Caco-2 (cell line): Measurements from ENCODE around the gene AOPEP. TPM values are rescaled to one million over a fixed set of nuclear protein-coding genes. Genes with fewer than 3 reads are reported as not detected.
A peak's percentile ranks its signal among the peaks of the same experiment; 100 is the strongest.

Experiments
- BruUV-seq: library from RNA; stranded (reverse); fragments of 400-500 nt; replicated peaks from 2 replicates; lab custom pipeline; 2021; lab: Mats Ljungman, UMichigan
- CTCF ChIA-PET: fragments of 300-600 bp; sonication (Branson Sonifier 250); formaldehyde crosslinking; loops from one replicate; lab custom pipeline; 2022; ENCODE audit warnings: antibody characterized with exemption; lab: Charles Lee
- POLR2A ChIA-PET: fragments of 300-600 bp; sonication (Branson Sonifier 250); formaldehyde crosslinking; loops from one replicate; lab custom pipeline; 2022; ENCODE audit warnings: antibody characterized with exemption; lab: Charles Lee
- DNase-seq, 2 experiments: peaks; one replicate each; pipeline versions ENCODE4 v3.0.0 to v3.0.0-alpha.2; 2020 to 2022
- H3K27me3 ChIP-seq: replicated peaks from 2 replicates; pipeline ENCODE4 v1.6.0; 2011; ENCODE audit warnings: low read length; ENCODE audit not compliant: control insufficient read depth, insufficient read depth
- H3K36me3 ChIP-seq: 2 replicates; pipeline ENCODE4 v1.5.1; 2011; ENCODE audit warnings: low read length; ENCODE audit not compliant: control insufficient read depth, insufficient read depth
- H3K4me1 ChIP-seq: fragments of 250-450 bp; sonication (Bioruptor Pico); 2 replicates; pipeline ENCODE4 v1.5.1; 2020; ENCODE audit warnings: mild to moderate bottlenecking
- H3K4me3 ChIP-seq: 2 replicates; pipeline ENCODE4 v1.5.1; 2011; ENCODE audit warnings: low read depth, mild to moderate bottlenecking, control low read depth, low read length
- H3K9me3 ChIP-seq: fragments of 250-450 bp; sonication (Bioruptor Pico); 2 replicates; pipeline ENCODE4 v1.5.1; 2020; ENCODE audit warnings: mild to moderate bottlenecking, moderate library complexity
- H3K27ac Mint-ChIP-seq: one replicate; pipeline ENCODE4 v1.8.0; 2022; ENCODE audit warnings: mixed read lengths; ENCODE audit not compliant: unreplicated experiment
- H3K27me3 Mint-ChIP-seq: one replicate; pipeline ENCODE4 v1.8.0; 2022; ENCODE audit warnings: mixed read lengths; ENCODE audit not compliant: insufficient read depth, unreplicated experiment
- H3K36me3 Mint-ChIP-seq: one replicate; pipeline ENCODE4 v1.8.0; 2022; ENCODE audit warnings: mild to moderate bottlenecking, mixed read lengths; ENCODE audit not compliant: insufficient read depth, unreplicated experiment
- H3K4me1 Mint-ChIP-seq: one replicate; pipeline ENCODE4 v1.8.0; 2022; ENCODE audit warnings: low read depth, mixed read lengths; ENCODE audit not compliant: unreplicated experiment
- H3K4me3 Mint-ChIP-seq: one replicate; pipeline ENCODE4 v1.8.0; 2022; ENCODE audit warnings: mild to moderate bottlenecking, moderate library complexity, mixed read lengths; ENCODE audit not compliant: unreplicated experiment
- H3K9me3 Mint-ChIP-seq: one replicate; pipeline ENCODE4 v1.8.0; 2022; ENCODE audit warnings: mixed read lengths; ENCODE audit not compliant: unreplicated experiment
- CTCF ChIP-seq, 2 experiments: fragments of 200-600 bp in 1 of 2; IDR thresholded peaks; 1 replicate in 1 of 2; 2 replicates in 1 of 2; pipeline versions ENCODE4 v1.5.1 to v1.8.0; 2011 to 2022; ENCODE audit warnings: antibody characterized with exemption in 1 of 2, control low read depth in 1 of 2, inconsistent platforms in 1 of 2, low read depth in 1 of 2, low read length in 1 of 2, mild to moderate bottlenecking in 1 of 2, moderate library complexity in 1 of 2; ENCODE audit not compliant: insufficient read depth in 1 of 2, severe bottlenecking in 1 of 2, unreplicated experiment in 1 of 2
- intact Hi-C: fragments of 100-400 bp; cut with micrococcal nuclease; formaldehyde crosslinking; loops from one replicate; pipeline ENCODE4 v1.10.0; 2022; ENCODE audit not compliant: unreplicated experiment
- total RNA-seq: library from RNA; stranded (reverse); gene quantifications from 2 replicates; pipeline ENCODE4 v1.2.3, GENCODE V29; 2022

AOPEP gene
- total RNA-seq, 1 experiment from 2014 or later: 63.3 TPM

DNA sequence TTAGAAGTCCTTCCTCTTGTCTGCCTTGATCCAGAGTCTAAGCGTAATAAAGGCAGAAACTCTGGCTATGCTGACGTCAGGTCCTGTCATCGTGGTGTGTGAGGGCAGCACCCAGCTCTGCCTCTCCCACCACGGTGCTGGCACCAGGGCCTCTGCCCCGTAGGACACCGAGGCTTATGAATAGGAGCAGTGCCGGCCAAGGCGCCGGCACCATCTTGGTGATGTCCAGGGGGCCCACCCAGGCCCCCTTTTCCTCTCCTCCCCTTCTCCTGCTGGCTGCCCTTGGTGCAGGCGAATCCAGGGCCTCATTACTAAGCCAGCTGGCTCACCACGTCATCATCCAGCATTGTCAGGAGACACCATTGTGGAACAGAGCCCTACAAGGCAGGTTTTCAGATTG, 338.7 kb downstream of the AOPEP start:
- TF ChIP-seq CTCF (IDR thresholded peaks at IDR 0.05; ENCODE audit: insufficient read depth in 1 of 2, low read depth in 1 of 2, low read length in 1 of 2, severe bottlenecking in 1 of 2, unreplicated experiment in 1 of 2): no peak
- intact Hi-C loops: loop anchor here (2.0 kb wide), 1 partner anchor 32 kb away; no protein-coding TSS in a partner anchor
- no peak overlapping the region for H3K4me3 ChIP-seq
- H3K4me1 ChIP-seq: peaks cover 26% of the 10 kb centered on the region
- ChIA-PET CTCF (no interaction called here), POLR2A (no interaction called here)
- H3K27me3 ChIP-seq: no peaks in the 10 kb centered on the region
- Mint-ChIP-seq H3K9me3 (no peaks in the 10 kb centered on the region), H3K27ac (peak overlapping the region; percentile 95), H3K4me3 (peak overlapping the region; percentile 25), H3K27me3 (no peaks in the 10 kb centered on the region), H3K4me1 (peaks cover 37% of the 10 kb centered on the region), H3K36me3 (peaks cover 66% of the 10 kb centered on the region)
- H3K9me3 ChIP-seq: no peaks in the 10 kb centered on the region
- H3K36me3 ChIP-seq: peaks cover 11% of the 10 kb centered on the region
- DNase-seq: no peak
- TSS peak; percentile 21 for BruUV-seq

DNA sequence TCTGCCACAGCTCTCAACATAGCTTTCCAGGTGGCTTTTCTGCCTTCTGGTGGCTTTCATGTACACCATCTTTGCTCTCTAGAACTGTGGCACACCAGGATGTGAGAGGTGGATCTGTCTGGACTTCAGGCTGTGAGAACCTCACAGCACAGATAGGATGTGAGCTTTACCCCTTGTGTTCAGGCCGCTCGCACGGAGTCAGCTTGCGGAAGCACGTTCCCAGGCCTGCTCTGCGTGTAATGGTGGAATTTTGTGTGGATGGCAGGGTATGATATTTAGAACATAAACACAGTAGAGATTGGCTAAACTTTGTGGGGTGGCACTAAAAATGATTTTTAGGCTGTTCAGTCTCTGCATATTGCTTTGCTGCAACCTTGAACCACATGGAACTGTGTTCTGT, 340.6 kb downstream of the AOPEP start:
- H3K9me3 Mint-ChIP-seq: no peaks in the 10 kb centered on the region
- BruUV-seq: no TSS peak
- no peak for DNase-seq
- CTCF ChIA-PET: no interaction called here
- no peaks in the 10 kb centered on the region for H3K27me3 Mint-ChIP-seq
- H3K4me3 Mint-ChIP-seq: no peak overlapping the region
- H3K36me3 Mint-ChIP-seq: peaks cover 64% of the 10 kb centered on the region
- peaks cover 35% of the 10 kb centered on the region for H3K4me1 Mint-ChIP-seq
- intact Hi-C loops: no loop called here
- Histone ChIP-seq H3K4me3 (no peak overlapping the region), H3K36me3 (peaks cover 11% of the 10 kb centered on the region), H3K9me3 (no peaks in the 10 kb centered on the region), H3K27me3 (no peaks in the 10 kb centered on the region), H3K4me1 (peaks cover 26% of the 10 kb centered on the region)
- no peak overlapping the region for H3K27ac Mint-ChIP-seq
- POLR2A ChIA-PET: no interaction called here
- no peak for TF ChIP-seq CTCF (IDR thresholded peaks at IDR 0.05; ENCODE audit: insufficient read depth in 1 of 2, low read depth in 1 of 2, low read length in 1 of 2, severe bottlenecking in 1 of 2, unreplicated experiment in 1 of 2)

- ChIA-PET POLR2A (no interaction called here), CTCF (no interaction called here)
- Mint-ChIP-seq H3K27ac (no peak overlapping the region), H3K36me3 (peaks cover 66% of the 10 kb centered on the region), H3K27me3 (no peaks in the 10 kb centered on the region), H3K4me1 (peaks cover 35% of the 10 kb centered on the region), H3K9me3 (no peaks in the 10 kb centered on the region), H3K4me3 (no peak overlapping the region)
- H3K9me3 ChIP-seq: no peaks in the 10 kb centered on the region
- BruUV-seq: no TSS peak
- no peak for DNase-seq
- intact Hi-C loops: no loop called here
- no peak for TF ChIP-seq CTCF (IDR thresholded peaks at IDR 0.05; ENCODE audit: insufficient read depth in 1 of 2, low read depth in 1 of 2, low read length in 1 of 2, severe bottlenecking in 1 of 2, unreplicated experiment in 1 of 2)
- no peak overlapping the region for H3K4me3 ChIP-seq
- peaks cover 7% of the 10 kb centered on the region for H3K36me3 ChIP-seq
- H3K27me3 ChIP-seq: no peaks in the 10 kb centered on the region
- H3K4me1 ChIP-seq: peaks cover 26% of the 10 kb centered on the region
Observed at GRCh38 chr9:95067897-95068296, 341.4 kb downstream of the AOPEP start.
